Activated CD4-positive, alpha-beta T cell treated with anti-CD3 and anti-CD28 coated beads, Interleukin-2, amount 10 ng/mL, durations not matched to agents 24 days and 14 days (primary cell): Measurements from ENCODE around the gene DBN1. TPM values are rescaled to one million over a fixed set of nuclear protein-coding genes. Genes with fewer than 3 reads are reported as not detected.

ENCODE experiments used
- DNase-seq: peaks from one replicate; pipeline ENCODE4 v3.0.0; 2022
- H3K27ac Mint-ChIP-seq: one replicate; pipeline ENCODE4 v1.8.0; 2022; ENCODE audit warnings: mild to moderate bottlenecking, mixed read lengths
- H3K27me3 Mint-ChIP-seq: one replicate; pipeline ENCODE4 v1.8.0; 2022; ENCODE audit warnings: mixed read lengths
- H3K36me3 Mint-ChIP-seq: one replicate; pipeline ENCODE4 v1.8.0; 2022; ENCODE audit warnings: low read depth, mild to moderate bottlenecking, mixed read lengths
- H3K4me1 Mint-ChIP-seq: one replicate; pipeline ENCODE4 v1.8.0; 2021; ENCODE audit warnings: mixed read lengths
- H3K4me3 Mint-ChIP-seq: one replicate; pipeline ENCODE4 v1.8.0; 2022; ENCODE audit warnings: mild to moderate bottlenecking, moderate library complexity, mixed read lengths
- H3K9me3 Mint-ChIP-seq: one replicate; pipeline ENCODE4 v1.8.0; 2021; ENCODE audit warnings: mixed read lengths
- intact Hi-C: fragments of 100-400 bp; cut with micrococcal nuclease; formaldehyde crosslinking; loops from one replicate; pipeline ENCODE4 v1.15.1; 2023
- total RNA-seq: library from RNA; stranded (reverse); gene quantifications from 2 replicates; pipeline ENCODE4 v1.2.3, GENCODE V29; 2022

The DBN1 gene
- 22.0 and 23.5 TPM in 2 replicates for total RNA-seq

GRCh38 chr5:177473443-177474001 is at the start of gene DBN1:
Gene DBN1, minus strand, starts transcription at chr5:177473634. Its CDS starts 113 bp downstream, at chr5:177473521.
- H3K9me3 Mint-ChIP-seq, result no peaks in the 10 kb centered on the region
- intact Hi-C loops, result loop anchor here (2.0 kb wide), 1 partner anchor 17 kb away; no protein-coding TSS in a partner anchor
- peaks cover 29% of the 10 kb centered on the region for H3K4me1 Mint-ChIP-seq
- no peaks in the 10 kb centered on the region for H3K36me3 Mint-ChIP-seq
- peak within 1 kb of the TSS; percentile 85 for H3K4me3 Mint-ChIP-seq
- peak within 1 kb of the TSS; percentile 84 for H3K27ac Mint-ChIP-seq
- peaks cover 8% of the 10 kb centered on the region for H3K27me3 Mint-ChIP-seq
- peak; percentile 70 for DNase-seq

DNA sequence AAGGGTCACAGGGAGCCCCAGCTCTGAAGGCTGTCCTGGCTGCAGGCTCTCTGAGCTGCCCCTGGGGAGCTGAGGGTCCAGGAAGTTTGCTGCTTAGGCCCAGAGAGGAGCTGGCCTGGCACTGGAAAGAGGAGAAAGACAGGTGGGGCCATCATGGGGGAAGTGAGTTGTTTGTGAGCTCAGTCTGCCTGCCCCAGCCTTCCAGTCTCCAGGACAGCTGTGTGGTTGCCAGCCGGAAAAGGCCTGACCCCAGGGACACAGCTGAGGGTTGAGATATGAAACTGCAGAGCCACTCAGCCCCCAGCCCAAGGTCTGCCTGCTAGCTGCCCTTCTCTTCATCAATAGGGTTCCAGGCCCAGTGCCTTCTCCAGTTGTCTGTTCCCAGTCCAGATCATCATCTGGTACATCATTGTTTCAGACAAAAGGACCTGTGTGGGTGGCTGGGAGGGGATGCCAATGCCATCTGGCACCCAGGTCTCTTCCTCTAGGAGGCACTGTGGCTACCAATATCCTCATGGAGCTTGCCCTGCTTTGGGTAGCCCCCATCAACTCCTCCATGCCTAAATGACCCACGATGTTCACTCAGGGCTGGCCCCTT is 47.6 kb upstream of the DBN1 start:
- H3K4me3 Mint-ChIP-seq, result no peak overlapping the region
- H3K27me3 Mint-ChIP-seq, result no peaks in the 10 kb centered on the region
- no peaks in the 10 kb centered on the region for H3K9me3 Mint-ChIP-seq
- H3K36me3 Mint-ChIP-seq, result peaks cover 31% of the 10 kb centered on the region
- H3K4me1 Mint-ChIP-seq, result peaks cover 19% of the 10 kb centered on the region
- H3K27ac Mint-ChIP-seq, result peak overlapping the region; percentile 26
- no peak for DNase-seq
- intact Hi-C loops, result no loop called here

- Mint-ChIP-seq H3K4me1 (peaks cover 25% of the 10 kb centered on the region), H3K27me3 (no peaks in the 10 kb centered on the region), H3K27ac (no peak overlapping the region), H3K9me3 (no peaks in the 10 kb centered on the region), H3K36me3 (peaks cover 33% of the 10 kb centered on the region), H3K4me3 (no peak overlapping the region)
- DNase-seq, result no peak
- intact Hi-C loops, result no loop called here
Observed at GRCh38 chr5:177520271-177520670, 46.8 kb upstream of the DBN1 start.

- no peak overlapping the region for H3K27ac Mint-ChIP-seq
- intact Hi-C loops, result loop anchor here (5.0 kb wide), 2 partner anchors 33 to 387 kb away; partner anchors contain the start of genes FAM193B and NSD1
- DNase-seq, result no peak
- peaks cover 28% of the 10 kb centered on the region for H3K4me1 Mint-ChIP-seq
- H3K9me3 Mint-ChIP-seq, result no peaks in the 10 kb centered on the region
- H3K36me3 Mint-ChIP-seq, result peaks cover 34% of the 10 kb centered on the region
- H3K4me3 Mint-ChIP-seq, result no peak overlapping the region
- no peaks in the 10 kb centered on the region for H3K27me3 Mint-ChIP-seq
Observed at GRCh38 chr5:177519463-177520235, 46.2 kb upstream of the DBN1 start.

DNA sequence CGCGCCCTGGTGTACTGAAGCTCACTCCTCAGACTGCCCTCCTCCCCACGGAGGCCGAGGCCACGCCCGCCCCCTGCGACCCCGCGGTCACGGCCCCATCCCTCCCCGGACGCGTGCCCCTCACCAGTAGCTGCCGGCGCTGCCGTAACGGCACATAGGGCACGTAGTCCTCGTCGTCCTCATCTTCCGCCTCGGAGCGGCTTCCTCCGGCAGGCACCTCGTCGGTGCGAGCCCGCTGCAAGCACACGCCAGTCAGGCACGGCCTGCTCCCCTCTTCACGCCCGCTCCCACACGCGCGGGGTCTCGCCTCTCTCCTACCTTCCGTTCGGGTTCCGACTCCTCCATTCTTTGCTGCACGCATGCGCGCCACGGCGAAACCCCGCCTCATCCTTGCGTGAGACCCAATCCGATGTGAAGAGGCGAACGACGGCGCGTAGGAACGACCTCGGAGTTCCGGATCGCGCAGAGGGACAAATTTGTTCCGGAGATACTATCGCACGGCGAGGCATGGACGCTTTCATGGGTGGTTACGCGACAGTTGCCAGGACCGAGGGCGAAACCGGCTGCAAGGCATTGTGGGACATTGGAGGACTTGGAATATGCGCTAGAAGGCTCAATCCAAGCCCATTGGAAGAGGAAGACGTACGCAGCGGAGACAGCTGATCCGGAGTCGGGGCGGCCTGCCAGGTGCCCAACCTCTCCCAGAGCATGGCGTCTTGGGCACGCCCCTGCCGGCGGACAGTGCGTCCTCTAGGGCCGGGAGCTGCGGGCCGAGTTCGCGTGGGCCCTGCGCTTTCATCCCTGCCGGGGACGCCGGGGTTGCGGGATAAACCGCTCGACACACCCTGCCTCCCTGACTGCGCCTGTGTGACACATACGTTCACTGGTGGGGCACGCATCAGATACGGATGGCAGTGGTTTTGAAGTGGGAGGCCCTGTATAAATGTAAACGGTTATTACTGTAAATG is 43.5 kb upstream of the DBN1 start, which contains the start of gene DDX41:
Gene DDX41, minus strand, starts transcription at position 361 of the 968 bp plus-strand sequence. Its CDS starts 16 bp downstream, at position 345.
- H3K27me3 Mint-ChIP-seq, result no peaks in the 10 kb centered on the region
- peaks cover 32% of the 10 kb centered on the region for H3K4me1 Mint-ChIP-seq
- H3K9me3 Mint-ChIP-seq, result no peaks in the 10 kb centered on the region
- intact Hi-C loops, result loop anchor here (1.0 to 5.0 kb wide), 6 partner anchors 20 to 385 kb away; partner anchors contain the start of genes FAM193B, GRK6, NSD1 and PDLIM7
- peak within 1 kb of the TSS; percentile 92 for H3K27ac Mint-ChIP-seq
- peaks cover 52% of the 10 kb centered on the region for H3K36me3 Mint-ChIP-seq
- H3K4me3 Mint-ChIP-seq, result peak within 1 kb of the TSS; percentile 91
- peak; percentile 99 for DNase-seq

- peak overlapping the region; percentile 92 for H3K27ac Mint-ChIP-seq
- intact Hi-C loops, result loop anchor here (5.0 kb wide), 2 partner anchors 37 to 383 kb away; partner anchors contain the start of genes FAM193B and NSD1
Observed at GRCh38 chr5:177515580-177515979, 42.1 kb upstream of the DBN1 start.

GRCh38 chr5:177514541-177514940 is 41.1 kb upstream of the DBN1 start:
- Mint-ChIP-seq H3K36me3 (peaks cover 56% of the 10 kb centered on the region), H3K4me3 (peak overlapping the region; percentile 91), H3K4me1 (peaks cover 23% of the 10 kb centered on the region), H3K9me3 (no peaks in the 10 kb centered on the region), H3K27me3 (no peaks in the 10 kb centered on the region), H3K27ac (no peak overlapping the region)
- intact Hi-C loops, result no loop called here
- no peak for DNase-seq

More at GRCh38 chr5:177515580-177515979, 42.1 kb upstream of the DBN1 start:
- H3K9me3 Mint-ChIP-seq, result no peaks in the 10 kb centered on the region
- H3K4me3 Mint-ChIP-seq, result peak overlapping the region; percentile 91
- H3K27me3 Mint-ChIP-seq, result no peaks in the 10 kb centered on the region
- no peak for DNase-seq
- peaks cover 58% of the 10 kb centered on the region for H3K36me3 Mint-ChIP-seq
- peaks cover 26% of the 10 kb centered on the region for H3K4me1 Mint-ChIP-seq

DNA sequence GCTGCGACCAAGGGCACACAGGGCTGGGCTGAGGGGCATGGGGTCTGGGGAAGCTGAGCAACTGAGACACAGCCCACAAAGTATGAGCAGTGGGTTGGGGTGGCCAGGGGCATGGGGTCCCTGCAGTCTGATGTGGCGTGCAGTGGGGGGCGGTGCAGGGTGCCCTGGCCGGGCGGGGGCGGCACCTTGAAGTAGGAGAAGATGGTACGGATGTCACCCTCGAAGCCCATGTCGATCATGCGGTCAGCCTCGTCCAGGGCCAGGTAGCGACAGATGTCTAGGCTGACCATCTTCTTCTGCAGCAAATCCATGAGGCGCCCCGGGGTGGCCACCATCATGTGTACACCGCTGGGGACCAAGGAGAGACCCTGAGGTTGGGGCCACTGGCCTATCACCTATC is 40.1 kb upstream of the DBN1 start:
- no peak for DNase-seq
- Mint-ChIP-seq H3K9me3 (no peaks in the 10 kb centered on the region), H3K27me3 (no peaks in the 10 kb centered on the region), H3K4me1 (peaks cover 26% of the 10 kb centered on the region), H3K27ac (no peak overlapping the region), H3K4me3 (no peak overlapping the region), H3K36me3 (peaks cover 56% of the 10 kb centered on the region)
- intact Hi-C loops, result no loop called here

- H3K4me3 Mint-ChIP-seq, result no peak overlapping the region
- peaks cover 26% of the 10 kb centered on the region for H3K4me1 Mint-ChIP-seq
- H3K27ac Mint-ChIP-seq, result no peak overlapping the region
- peaks cover 56% of the 10 kb centered on the region for H3K36me3 Mint-ChIP-seq
- DNase-seq, result no peak
- H3K9me3 Mint-ChIP-seq, result no peaks in the 10 kb centered on the region
- no peaks in the 10 kb centered on the region for H3K27me3 Mint-ChIP-seq
- intact Hi-C loops, result no loop called here
Observed at GRCh38 chr5:177512736-177513380, 39.4 kb upstream of the DBN1 start.

DNA sequence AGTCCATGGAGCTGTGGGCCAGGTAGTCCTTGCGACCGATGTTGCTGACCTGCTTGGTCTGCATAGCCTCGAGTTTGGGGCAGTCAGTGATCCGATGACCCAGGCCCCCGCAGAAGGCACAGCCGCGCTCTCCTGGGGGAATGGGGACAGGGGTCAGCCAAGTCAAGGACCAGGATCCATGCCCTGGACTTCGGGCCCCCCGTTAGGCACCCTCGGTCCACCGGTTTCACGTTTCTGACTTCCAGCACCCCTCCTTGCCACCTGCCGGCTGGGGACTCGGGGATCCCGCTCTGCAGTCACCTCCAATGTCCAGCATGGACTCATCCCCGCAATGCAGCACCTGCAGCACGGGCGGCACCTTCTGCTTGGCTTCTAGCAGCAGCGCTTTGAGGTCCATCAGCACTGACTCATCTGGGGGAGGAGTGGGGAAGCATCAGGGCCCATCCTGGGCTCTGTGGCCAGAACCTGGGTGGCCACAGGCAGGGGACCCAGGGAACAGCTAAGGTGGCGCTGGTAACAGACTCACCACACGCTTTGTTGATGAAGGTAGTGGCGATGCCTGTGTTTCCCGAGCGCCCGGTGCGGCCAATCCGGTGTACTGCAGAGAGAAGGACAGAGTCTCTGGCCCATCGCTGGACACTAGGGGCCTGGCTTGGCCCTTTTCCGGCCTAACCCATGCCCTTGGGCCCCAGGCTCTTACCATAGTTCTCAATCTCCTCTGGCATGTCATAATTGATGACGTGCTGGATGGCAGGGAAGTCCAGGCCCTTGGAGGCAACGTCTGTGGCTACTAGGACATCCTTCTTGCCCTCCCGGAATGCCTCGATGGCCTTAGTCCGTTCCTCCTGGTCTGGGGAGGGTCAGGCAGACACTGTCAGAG is 38.6 kb upstream of the DBN1 start:
- peaks cover 53% of the 10 kb centered on the region for H3K36me3 Mint-ChIP-seq
- H3K4me3 Mint-ChIP-seq, result no peak overlapping the region

DNA sequence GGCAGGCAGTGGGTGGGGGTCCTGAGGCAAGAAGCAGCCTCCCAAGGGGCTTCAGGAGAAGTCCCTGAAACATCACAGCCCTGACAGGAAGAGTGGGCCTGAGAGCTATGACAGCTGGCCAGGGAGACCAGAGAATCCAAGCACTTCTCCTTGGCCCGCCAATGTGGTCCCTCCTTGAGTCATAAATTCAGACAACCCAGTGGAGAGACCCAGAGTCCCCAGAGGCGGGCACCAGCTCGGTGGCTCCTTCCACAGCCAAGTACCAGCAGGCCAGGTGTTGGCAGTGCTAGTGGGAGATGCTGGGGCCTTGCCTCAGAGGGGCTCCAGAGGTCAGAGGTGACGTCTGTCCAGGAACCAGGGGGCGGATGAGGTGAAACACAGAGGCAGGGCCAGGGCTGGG is 37.7 kb upstream of the DBN1 start:
- H3K9me3 Mint-ChIP-seq, result no peaks in the 10 kb centered on the region
- DNase-seq, result no peak
- H3K4me1 Mint-ChIP-seq, result peaks cover 17% of the 10 kb centered on the region
- peaks cover 46% of the 10 kb centered on the region for H3K36me3 Mint-ChIP-seq
- H3K27me3 Mint-ChIP-seq, result no peaks in the 10 kb centered on the region
- H3K4me3 Mint-ChIP-seq, result no peak overlapping the region
- no peak overlapping the region for H3K27ac Mint-ChIP-seq
- intact Hi-C loops, result no loop called here

More for the DNA sequence above, 38.6 kb upstream of the DBN1 start:
- no peak for DNase-seq
- Mint-ChIP-seq H3K4me1 (peaks cover 23% of the 10 kb centered on the region), H3K27ac (no peak overlapping the region), H3K9me3 (no peaks in the 10 kb centered on the region), H3K27me3 (no peaks in the 10 kb centered on the region)
- intact Hi-C loops, result no loop called here

- H3K36me3 Mint-ChIP-seq, result peaks cover 41% of the 10 kb centered on the region
- H3K4me1 Mint-ChIP-seq, result peaks cover 12% of the 10 kb centered on the region
- intact Hi-C loops, result no loop called here
- H3K9me3 Mint-ChIP-seq, result no peaks in the 10 kb centered on the region
- no peak for DNase-seq
- H3K4me3 Mint-ChIP-seq, result no peak overlapping the region
- H3K27ac Mint-ChIP-seq, result no peak overlapping the region
- H3K27me3 Mint-ChIP-seq, result no peaks in the 10 kb centered on the region
Observed at GRCh38 chr5:177510567-177511053, 37.2 kb upstream of the DBN1 start.
